K562 (cell line): ENCODE data around the gene EEF1A1. TPM values are rescaled to one million over a fixed set of nuclear protein-coding genes. Genes with fewer than 3 reads are reported as not detected.

Experiments
- AFF4 ChIP-seq: sonication (generic); formaldehyde crosslinking; IDR thresholded peaks from 2 replicates; pipeline ENCODE4 v1.8.0; 2023; ENCODE audit warnings: mild to moderate bottlenecking, missing genetic modification reagents
- CGGBP1 ChIP-seq: fragments of 250-450 bp; sonication (Bioruptor Pico); IDR thresholded peaks from 2 replicates; pipeline ENCODE4 v1.9.0; 2021; ENCODE audit warnings: mild to moderate bottlenecking
- ELF2 ChIP-seq: fragments of 250-450 bp; sonication (Bioruptor Pico); IDR thresholded peaks from 2 replicates; pipeline ENCODE4 v1.5.0; 2021; ENCODE audit warnings: mild to moderate bottlenecking
- GTF2F1 ChIP-seq: IDR thresholded peaks from 2 replicates; pipeline ENCODE4 v1.6.1; 2011; ENCODE audit warnings: low read depth, low read length, improper control_type of control experiment
- HNRNPL ChIP-seq: fragments of 200-400 bp; formaldehyde crosslinking; IDR thresholded peaks from 2 replicates; pipeline ENCODE4 v1.6.1; 2017; ENCODE audit warnings: low read depth, mild to moderate bottlenecking, low read length
- HNRNPUL1 ChIP-seq: fragments of 200-400 bp; formaldehyde crosslinking; IDR thresholded peaks from 2 replicates; pipeline ENCODE4 v1.6.1; 2017; ENCODE audit warnings: low read length
- LEF1 ChIP-seq: fragments of 450-650 bp; IDR thresholded peaks from 2 replicates; pipeline ENCODE4 v1.6.1; 2016; ENCODE audit warnings: mild to moderate bottlenecking
- NCOR1 ChIP-seq: fragments of 450-650 bp; IDR thresholded peaks from 2 replicates; pipeline ENCODE4 v1.6.1; 2016; ENCODE audit warnings: mild to moderate bottlenecking, moderate library complexity
- NELFE ChIP-seq: IDR thresholded peaks from 2 replicates; pipeline ENCODE4 v1.6.1; 2011; ENCODE audit warnings: mild to moderate bottlenecking; ENCODE audit not compliant: insufficient read depth, insufficient read length
- NFE2 ChIP-seq: IDR thresholded peaks from 2 replicates; pipeline ENCODE4 v1.6.1; 2014; ENCODE audit warnings: antibody characterized with exemption, low read depth
- POLR2AphosphoS2 ChIP-seq: IDR thresholded peaks from 2 replicates; pipeline ENCODE4 v1.6.1; 2012; ENCODE audit warnings: low read length, improper control_type of control experiment
- POLR2AphosphoS5 ChIP-seq: IDR thresholded peaks from 2 replicates; pipeline ENCODE4 v1.6.1; 2011; ENCODE audit warnings: mild to moderate bottlenecking, low read depth, low read length, moderate library complexity; ENCODE audit not compliant: control insufficient read depth, insufficient read depth
- ZBED1 ChIP-seq: IDR thresholded peaks from 2 replicates; pipeline ENCODE4 v1.6.1; 2014
- ZFX ChIP-seq: sonication (generic); formaldehyde crosslinking; IDR thresholded peaks from 2 replicates; pipeline ENCODE4 v1.8.0; 2022; ENCODE audit warnings: mild to moderate bottlenecking, missing genetic modification reagents, moderate library complexity
- ZNF445 ChIP-seq: fragments of 250-450 bp; sonication (Bioruptor Pico); IDR thresholded peaks from 2 replicates; pipeline ENCODE4 v1.4.0; 2020; ENCODE audit warnings: low read depth, mild to moderate bottlenecking, moderate library complexity
- ZNF77 ChIP-seq: fragments of 250-450 bp; sonication (Bioruptor Pico); IDR thresholded peaks from 2 replicates; pipeline ENCODE4 v1.5.0; 2020
- polyA plus RNA-seq, 8 experiments: library from polyadenylated mRNA; depleted of rRNA in 4 of 8; stranded (reverse) in 5 of 8; unstranded in 3 of 8; fragments of >200 nt; fragmentation: Nextera tagmentation in 2 of 8; fragmentation: Illumina TruSeq in 1 of 8; extraction: Ambion mirVana in 2 of 8; extraction: Trizol in 1 of 8; gene quantifications; 2 replicates each; pipeline versions ENCODE4 v1.2.1 to v1.2.3, GENCODE V29; 2011 to 2014; ENCODE audit warnings: inconsistent platforms in 1 of 8, missing spikeins in 1 of 8
- total RNA-seq, 7 experiments: library from RNA; depleted of rRNA in 6 of 7; stranded (reverse); fragments of >200 nt in 6 of 7; fragmentation: Illumina TruSeq in 2 of 7; extraction: Trizol in 2 of 7; gene quantifications; 2 replicates each; pipeline versions ENCODE4 v1.2.1 to v1.2.3, GENCODE V29; 2011 to 2021; ENCODE audit warnings: low replicate concordance in 1 of 7
- TF ChIP-seq, protein P1 (sequence below), 2 experiments: fragments of 250-450 bp in 1 of 2; fragments of 450-650 bp in 1 of 2; sonication (Bioruptor Pico) in 1 of 2; IDR thresholded peaks; 2 replicates each; pipeline versions ENCODE4 v1.6.1 to v1.8.0; 2016 to 2021; ENCODE audit warnings: mild to moderate bottlenecking in 2 of 2, moderate library complexity in 2 of 2, missing compliant biosample characterization in 1 of 2, missing genetic modification characterization in 1 of 2
- TF ChIP-seq, protein P2 (sequence below), 2 experiments: fragments of 450-650 bp; IDR thresholded peaks; 2 replicates each; pipeline ENCODE4 v1.6.1; 2016
- TF ChIP-seq, protein P3 (sequence below): sonication (generic); formaldehyde crosslinking; IDR thresholded peaks from 2 replicates; pipeline ENCODE4 v1.8.1; 2023; ENCODE audit warnings: mild to moderate bottlenecking, missing genetic modification reagents, moderate library complexity

EEF1A1 gene
- total and polyA plus RNA-seq, 9 of the 15 experiments (the other 6 are each of a cell fraction or from before 2014, with no cell fraction given) = 6,453 to 17,323 (median 11,082) TPM

GRCh38 chr6:73516514-73517489, 4.0 kb downstream of the EEF1A1 start (continued):
- TF ChIP-seq POLR2AphosphoS2 (peak; percentile 81), NCOR1 (peak; percentile 15; the same call in 1 of the 2 replicates), NELFE (no peak), ELF2 (CRISPR knock-in tag) (0 out of 2 replicates have a peak, but pooled peaks have one; percentile 19), ZBED1 (0 out of 2 replicates have a peak, but pooled peaks have one; percentile 58), ZNF445 (CRISPR knock-in tag) (0 out of 2 replicates have a peak, but pooled peaks have one; percentile 4), HNRNPL (peak; percentile 87), AFF4 (peak; percentile 46), ZFX (CRISPR knock-in tag) (0 out of 2 replicates have a peak, but pooled peaks have one; percentile 2), CGGBP1 (peak; percentile 7; the same call in 1 of the 2 replicates), NFE2 (no peak), HNRNPUL1 (peak; percentile 90), ZNF77 (CRISPR knock-in tag) (0 out of 2 replicates have a peak, but pooled peaks have one; percentile 2), POLR2AphosphoS5 (peak; percentile 48; the same call in 1 of the 2 replicates), GTF2F1 (no peak), LEF1 (no peak)
- TF ChIP-seq, protein P1, sequence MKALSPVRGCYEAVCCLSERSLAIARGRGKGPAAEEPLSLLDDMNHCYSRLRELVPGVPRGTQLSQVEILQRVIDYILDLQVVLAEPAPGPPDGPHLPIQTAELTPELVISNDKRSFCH (CRISPR knock-in tag; IDR thresholded peaks at IDR 0.05) = no peak
- TF ChIP-seq, protein P1 (tag; IDR thresholded peaks at IDR 0.05) = 0 out of 2 replicates have a peak, but pooled peaks have one; percentile 25
- TF ChIP-seq, protein P2, sequence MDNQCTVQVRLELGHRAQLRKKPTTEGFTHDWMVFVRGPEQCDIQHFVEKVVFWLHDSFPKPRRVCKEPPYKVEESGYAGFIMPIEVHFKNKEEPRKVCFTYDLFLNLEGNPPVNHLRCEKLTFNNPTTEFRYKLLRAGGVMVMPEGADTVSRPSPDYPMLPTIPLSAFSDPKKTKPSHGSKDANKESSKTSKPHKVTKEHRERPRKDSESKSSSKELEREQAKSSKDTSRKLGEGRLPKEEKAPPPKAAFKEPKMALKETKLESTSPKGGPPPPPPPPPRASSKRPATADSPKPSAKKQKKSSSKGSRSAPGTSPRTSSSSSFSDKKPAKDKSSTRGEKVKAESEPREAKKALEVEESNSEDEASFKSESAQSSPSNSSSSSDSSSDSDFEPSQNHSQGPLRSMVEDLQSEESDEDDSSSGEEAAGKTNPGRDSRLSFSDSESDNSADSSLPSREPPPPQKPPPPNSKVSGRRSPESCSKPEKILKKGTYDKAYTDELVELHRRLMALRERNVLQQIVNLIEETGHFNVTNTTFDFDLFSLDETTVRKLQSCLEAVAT (IDR thresholded peaks at IDR 0.05) = 0 out of 4 replicates have a peak, but pooled peaks of 1 of the 2 experiments have one; percentile 35
- TF ChIP-seq, protein P3, sequence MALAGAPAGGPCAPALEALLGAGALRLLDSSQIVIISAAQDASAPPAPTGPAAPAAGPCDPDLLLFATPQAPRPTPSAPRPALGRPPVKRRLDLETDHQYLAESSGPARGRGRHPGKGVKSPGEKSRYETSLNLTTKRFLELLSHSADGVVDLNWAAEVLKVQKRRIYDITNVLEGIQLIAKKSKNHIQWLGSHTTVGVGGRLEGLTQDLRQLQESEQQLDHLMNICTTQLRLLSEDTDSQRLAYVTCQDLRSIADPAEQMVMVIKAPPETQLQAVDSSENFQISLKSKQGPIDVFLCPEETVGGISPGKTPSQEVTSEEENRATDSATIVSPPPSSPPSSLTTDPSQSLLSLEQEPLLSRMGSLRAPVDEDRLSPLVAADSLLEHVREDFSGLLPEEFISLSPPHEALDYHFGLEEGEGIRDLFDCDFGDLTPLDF (CRISPR knock-in tag) = peak; percentile 51; the same call in 1 of the 2 replicates
